Stomach (tissue), 9 donors: Measurements from ENCODE around the gene PRKG2. TPM values are rescaled to one million over a fixed set of nuclear protein-coding genes. Genes with fewer than 3 reads are reported as not detected.

ENCODE experiments used
- DNase-seq, 2 donors: peaks; one replicate each; pipeline versions ENCODE4 v3.0.0 to v3.0.0-alpha.2; 2013 to 2019
- H3K27ac ChIP-seq, 5 donors: fragments of 200-600 bp in 4 of 5; sonication (generic) in 4 of 5; one replicate each; pipeline ENCODE4 v1.5.1; 2013 to 2019; ENCODE audit warnings: mild to moderate bottlenecking in 1 of 5, moderate library complexity in 1 of 5
- H3K27me3 ChIP-seq, 3 donors: fragments of 200-600 bp; sonication (generic); one replicate each; pipeline ENCODE4 v1.5.1; 2017 to 2019; ENCODE audit warnings: mixed run types in 1 of 3
- H3K36me3 ChIP-seq, 4 donors: fragments of 200-600 bp; sonication (generic); 1 replicate in 3 of 4; 2 replicates in 1 of 4; pipeline ENCODE4 v1.5.1; 2016 to 2019
- H3K4me1 ChIP-seq, 4 donors: fragments of 200-600 bp; sonication (generic); one replicate each; pipeline ENCODE4 v1.5.1; 2016 to 2019
- H3K4me3 ChIP-seq, 4 donors: fragments of 200-600 bp; sonication (generic) in 3 of 4; one replicate each; pipeline ENCODE4 v1.5.1; 2016 to 2019; ENCODE audit warnings: mild to moderate bottlenecking in 1 of 4
- H3K9me3 ChIP-seq, 4 donors: fragments of 200-600 bp; sonication (generic); one replicate each; pipeline ENCODE4 v1.5.1; 2016 to 2019
- CTCF ChIP-seq, 7 experiments: fragments of 450-650 bp in 4 of 7; fragments of 200-600 bp in 3 of 7; sonication (generic) in 3 of 7; IDR thresholded peaks; one replicate each; pipeline ENCODE4 v1.5.1; 2016 to 2019; ENCODE audit warnings: antibody characterized with exemption in 7 of 7, control low read depth in 2 of 7, mild to moderate bottlenecking in 1 of 7
- EP300 ChIP-seq: sonication (generic); formaldehyde crosslinking; IDR thresholded peaks from one replicate; pipeline ENCODE4 v1.6.1; 2017; ENCODE audit warnings: antibody characterized with exemption
- POLR2A ChIP-seq, 4 donors: fragments of 450-650 bp; IDR thresholded peaks; one replicate each; pipeline ENCODE4 v1.6.1; 2016; ENCODE audit warnings: antibody characterized with exemption in 4 of 4, control low read depth in 2 of 4, mild to moderate bottlenecking in 1 of 4, moderate library complexity in 1 of 4
- POLR2AphosphoS5 ChIP-seq, 3 donors: sonication (generic); formaldehyde crosslinking; IDR thresholded peaks; one replicate each; pipeline ENCODE4 v1.6.1; 2016; ENCODE audit warnings: antibody characterized with exemption in 3 of 3
- WGBS, 5 donors: extraction: QIAGEN DNeasy Blood & Tissue Kit in 3 of 5; methylation state at CpG; one replicate each; pipeline versions ENCODE4 v1.1.5 to v1.1.7; 2013 to 2018; 5-methylcytosine and 5-hydroxymethylcytosine counted together
- intact Hi-C: fragments of 100-400 bp; cut with DNase I; formaldehyde crosslinking; loops from one replicate; pipeline ENCODE4 v1.15.1; 2023; ENCODE audit warnings: low total_unique reads
- polyA plus RNA-seq, 3 donors: library from polyadenylated mRNA; stranded (reverse); fragments of 200-250 nt; gene quantifications; one replicate each; pipeline ENCODE4 v1.2.3, GENCODE V29; 2013
- total RNA-seq, 5 donors: library from RNA; depleted of rRNA; stranded (reverse); fragments of >200 nt; gene quantifications; one replicate each; pipeline versions ENCODE4 v1.1.0 to v1.2.3, GENCODE V29; 2014 to 2016
- donor health status: healthy with polysubstance abuse.
- donor health status: Bipolar disorder and iron deficiency.
- donor health status: healthy.

Gene PRKG2
- total and polyA plus RNA-seq, 8 donors = 0.19 to 2.9 (median 0.58) TPM; not detected in 3

DNA sequence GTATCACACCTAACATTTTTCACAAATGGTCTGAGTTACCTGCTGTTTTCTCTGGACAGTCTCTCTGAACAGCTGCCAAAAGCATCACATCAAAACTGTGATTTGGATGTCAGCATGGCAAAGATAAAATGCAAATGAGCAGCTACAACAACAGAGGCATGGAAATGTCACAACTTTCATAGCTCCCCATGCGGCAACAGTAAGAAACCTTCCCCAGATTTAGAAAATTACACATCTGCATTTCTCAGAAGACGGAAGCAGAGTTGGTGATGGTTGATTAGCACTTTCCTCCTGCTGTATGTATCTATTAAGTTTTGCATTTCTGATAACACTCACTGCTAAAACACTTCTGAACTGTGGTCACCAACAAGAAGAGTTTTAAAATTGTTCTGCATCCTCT, 9.7 kb downstream of the PRKG2 start:
- Histone ChIP-seq H3K4me3 (no peak overlapping the region), H3K36me3 (no peaks in the 10 kb centered on the region), H3K27ac (no peak overlapping the region), H3K9me3 (peaks cover 0 to 5% (median 0%) of the 10 kb centered on the region in 4 donors), H3K4me1 (no peaks in the 10 kb centered on the region), H3K27me3 (peaks cover 0 to 8% (median 0%) of the 10 kb centered on the region in 3 donors)
- intact Hi-C loops = no loop called here
- 87 to 93% (median 90%) methylated on average over 2 of the region's 2 CpGs for WGBS, 5 donors
- no peak for DNase-seq
- TF ChIP-seq EP300 (no peak), POLR2AphosphoS5 (IDR thresholded peaks at IDR 0.05) (no peak), POLR2A (IDR thresholded peaks at IDR 0.05) (no peak), CTCF (IDR thresholded peaks at IDR 0.05) (no peak)

DNA sequence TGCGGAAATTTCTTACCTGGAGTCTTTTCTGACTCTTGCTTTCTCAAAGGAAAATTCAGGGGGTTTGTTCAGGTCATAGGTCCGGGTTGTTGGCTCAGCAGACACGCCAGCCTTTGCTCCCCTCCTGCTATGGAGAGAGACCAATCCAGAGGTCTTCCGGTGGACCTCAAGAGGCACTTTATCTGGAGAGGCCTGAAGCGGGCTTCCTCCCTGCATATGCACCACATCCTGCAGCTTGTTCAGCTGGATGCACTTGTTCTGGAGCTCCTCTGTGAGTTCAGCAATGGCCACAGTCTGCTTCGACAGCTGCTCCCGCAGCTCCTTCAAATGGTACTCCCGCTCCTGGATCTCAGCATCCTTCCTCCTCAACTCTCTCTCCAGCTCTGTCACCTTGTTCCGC, 10.5 kb downstream of the PRKG2 start:
- WGBS, 5 donors = 72 to 84% (median 81%) methylated on average over 9 of the region's 9 CpGs
- H3K27me3 ChIP-seq = peaks cover 0 to 8% (median 0%) of the 10 kb centered on the region in 3 donors
- no peak for DNase-seq
- H3K27ac ChIP-seq = no peak overlapping the region
- H3K36me3 ChIP-seq = no peaks in the 10 kb centered on the region
- no peak overlapping the region for H3K4me3 ChIP-seq
- no peaks in the 10 kb centered on the region for H3K4me1 ChIP-seq
- TF ChIP-seq CTCF (IDR thresholded peaks at IDR 0.05) = no peak
- TF ChIP-seq POLR2A (IDR thresholded peaks at IDR 0.05) = no peak
- no peak for TF ChIP-seq EP300
- TF ChIP-seq POLR2AphosphoS5 (IDR thresholded peaks at IDR 0.05) = no peak
- intact Hi-C loops = no loop called here
- no peaks in the 10 kb centered on the region for H3K9me3 ChIP-seq

- H3K27ac ChIP-seq = no peak overlapping the region
- H3K4me3 ChIP-seq = no peak overlapping the region
- no peak for DNase-seq
- no peaks in the 10 kb centered on the region for H3K27me3 ChIP-seq
- intact Hi-C loops = no loop called here
- no peaks in the 10 kb centered on the region for H3K4me1 ChIP-seq
- no peaks in the 10 kb centered on the region for H3K36me3 ChIP-seq
- TF ChIP-seq CTCF (IDR thresholded peaks at IDR 0.05) (no peak), EP300 (no peak), POLR2AphosphoS5 (IDR thresholded peaks at IDR 0.05) (no peak), POLR2A (IDR thresholded peaks at IDR 0.05) (no peak)
- H3K9me3 ChIP-seq = no peaks in the 10 kb centered on the region
Measured at GRCh38 chr4:81199831-81200230, 15.2 kb downstream of the PRKG2 start.

DNA sequence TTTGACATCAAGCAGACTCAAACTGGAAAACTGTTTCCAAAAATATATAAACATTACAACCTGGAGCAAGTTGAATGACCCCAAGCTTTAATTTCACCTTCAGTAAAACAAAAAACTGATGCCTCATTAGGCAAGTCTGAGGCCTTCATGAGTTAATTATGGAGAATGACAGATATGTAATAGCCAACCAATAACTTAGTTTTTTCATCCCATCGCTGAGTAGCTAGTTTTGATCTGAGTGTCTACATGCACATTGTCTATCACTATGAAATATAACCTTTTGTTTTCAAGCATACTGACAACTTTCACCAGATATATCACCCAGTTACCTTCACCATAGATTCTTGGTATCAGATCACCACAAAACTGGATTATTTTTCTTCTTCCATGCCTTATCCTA, 16.4 kb downstream of the PRKG2 start:
- Histone ChIP-seq H3K4me3 (no peak overlapping the region), H3K4me1 (no peaks in the 10 kb centered on the region), H3K27ac (no peak overlapping the region), H3K27me3 (no peaks in the 10 kb centered on the region), H3K9me3 (no peaks in the 10 kb centered on the region), H3K36me3 (no peaks in the 10 kb centered on the region)
- no peak for DNase-seq
- 64 to 92% (median 83%) methylated on average over 1 of the region's 1 CpG for WGBS, 5 donors
- TF ChIP-seq POLR2A (IDR thresholded peaks at IDR 0.05) = no peak
- no peak for TF ChIP-seq POLR2AphosphoS5 (IDR thresholded peaks at IDR 0.05)
- TF ChIP-seq CTCF (IDR thresholded peaks at IDR 0.05) = no peak
- no peak for TF ChIP-seq EP300
- intact Hi-C loops = no loop called here
